NCI-H2227 (cell line): ENCODE measurements around the gene PHLDB1.
"Not testable (repeated sequence)": the region's sequence is repeated elsewhere in the genome, so short reads cannot be mapped to it uniquely, and the experiment has no call there.

Experiments
- DNase-seq: peaks from one replicate; lab custom pipeline; 2025; ENCODE audit not compliant: unreplicated experiment; lab: John Stamatoyannopoulos, UW

The PHLDB1 gene

DNA sequence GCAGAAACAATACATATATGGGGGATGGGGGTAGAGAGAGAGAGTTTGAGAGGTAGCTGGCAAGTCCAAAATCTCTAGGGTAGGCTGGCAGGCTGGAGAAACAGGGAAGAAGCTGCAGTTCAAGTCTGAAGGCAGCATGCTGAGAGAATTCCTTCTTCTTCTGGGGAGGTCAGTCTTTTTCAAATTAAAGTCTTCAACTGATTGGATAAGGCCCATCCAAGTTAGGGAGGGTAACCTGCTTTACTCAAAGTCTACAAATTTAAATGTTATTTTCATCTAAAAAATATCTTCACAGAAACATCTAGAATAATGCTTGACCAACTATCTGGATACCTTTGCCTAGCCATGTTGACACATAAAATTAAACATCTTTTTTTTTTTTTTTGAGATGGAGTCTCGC is 75.0 kb downstream of the PHLDB1 start:
- no peak for DNase-seq

DNA sequence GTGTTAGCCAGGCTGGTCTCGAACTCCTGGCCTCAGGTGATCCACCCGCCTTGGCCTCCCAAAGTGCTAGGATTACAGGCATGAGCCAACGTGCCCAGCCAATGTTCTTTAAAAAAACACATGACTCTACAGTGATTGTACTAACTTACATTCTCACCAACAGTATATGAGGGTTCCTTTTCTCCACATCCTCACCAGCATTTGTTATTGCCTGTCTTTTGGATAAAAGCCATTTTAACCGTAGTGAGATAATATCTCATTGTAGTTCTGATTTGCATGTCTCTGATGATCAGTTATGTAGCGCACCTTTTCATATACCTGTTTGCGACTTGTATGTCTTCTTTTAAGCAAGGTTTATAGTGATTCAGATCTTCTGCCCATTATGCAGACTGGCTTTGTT is 75.5 kb downstream of the PHLDB1 start:
- DNase-seq, result not testable (repeated sequence)

- DNase-seq, result no peak
Observed at GRCh38 chr11:118684187-118684586, 76.8 kb downstream of the PHLDB1 start.

GRCh38 chr11:118687906-118688305 is 80.5 kb downstream of the PHLDB1 start:
- no peak for DNase-seq

DNA sequence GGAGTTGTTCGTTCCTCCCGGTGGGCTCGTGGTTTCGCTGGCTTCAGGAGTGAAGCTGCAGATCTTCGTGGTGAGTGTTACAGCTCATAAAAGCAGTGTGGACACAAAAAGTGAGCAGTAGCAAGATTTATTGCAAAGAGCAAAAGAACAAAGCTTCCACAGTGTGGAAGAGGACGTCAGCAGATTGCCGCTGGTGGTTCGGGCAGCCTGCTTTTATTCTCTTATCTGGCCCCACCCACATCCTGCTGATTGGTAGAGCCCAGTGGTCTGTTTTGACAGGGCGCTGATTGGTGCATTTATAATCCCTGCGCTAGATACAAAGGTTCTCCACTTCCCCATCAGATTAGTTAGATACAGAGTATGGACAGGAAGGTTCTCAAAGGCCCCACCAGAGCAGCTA is 80.9 kb downstream of the PHLDB1 start:
- not testable (repeated sequence) for DNase-seq

- no peak for DNase-seq
Observed at GRCh38 chr11:118688851-118689502, 81.6 kb downstream of the PHLDB1 start.

- DNase-seq, result no peak
Observed at GRCh38 chr11:118689503-118689851, 82.1 kb downstream of the PHLDB1 start.

DNA sequence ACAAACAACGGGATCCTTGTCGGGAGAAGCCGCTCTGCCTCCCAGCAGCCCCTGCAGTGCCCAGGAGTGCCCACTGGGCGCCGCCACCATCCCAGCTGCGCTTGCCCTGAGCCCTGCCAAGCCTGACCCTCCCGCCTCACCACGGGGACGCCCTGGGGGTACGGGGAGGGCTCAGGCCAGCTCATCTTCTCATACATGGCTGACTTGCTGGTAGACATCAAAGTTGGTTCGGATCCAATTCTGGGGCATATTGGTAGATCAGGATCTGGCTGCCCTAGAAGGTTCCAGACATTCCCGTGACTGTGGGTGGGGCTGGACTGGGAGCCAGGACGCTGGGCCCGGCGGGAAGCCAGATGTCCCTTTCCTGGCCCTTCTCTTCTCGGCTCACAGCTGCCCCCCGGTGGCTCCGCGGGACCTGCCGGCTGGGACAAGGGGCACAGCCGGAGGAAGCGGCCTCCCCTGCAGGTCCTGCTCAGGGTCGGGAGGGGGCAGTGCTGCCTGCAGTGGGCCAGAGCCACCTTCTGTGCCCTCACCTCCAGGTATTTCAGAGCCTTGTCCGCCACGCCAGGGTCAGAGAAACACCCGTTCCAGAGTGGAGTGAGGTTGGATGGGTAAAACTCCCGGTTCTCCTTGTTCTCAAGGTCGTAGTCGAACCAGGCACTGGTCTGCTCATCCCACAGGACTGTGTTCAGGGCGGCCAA is 82.6 kb downstream of the PHLDB1 start:
- DNase-seq, result peak; percentile 72

DNA sequence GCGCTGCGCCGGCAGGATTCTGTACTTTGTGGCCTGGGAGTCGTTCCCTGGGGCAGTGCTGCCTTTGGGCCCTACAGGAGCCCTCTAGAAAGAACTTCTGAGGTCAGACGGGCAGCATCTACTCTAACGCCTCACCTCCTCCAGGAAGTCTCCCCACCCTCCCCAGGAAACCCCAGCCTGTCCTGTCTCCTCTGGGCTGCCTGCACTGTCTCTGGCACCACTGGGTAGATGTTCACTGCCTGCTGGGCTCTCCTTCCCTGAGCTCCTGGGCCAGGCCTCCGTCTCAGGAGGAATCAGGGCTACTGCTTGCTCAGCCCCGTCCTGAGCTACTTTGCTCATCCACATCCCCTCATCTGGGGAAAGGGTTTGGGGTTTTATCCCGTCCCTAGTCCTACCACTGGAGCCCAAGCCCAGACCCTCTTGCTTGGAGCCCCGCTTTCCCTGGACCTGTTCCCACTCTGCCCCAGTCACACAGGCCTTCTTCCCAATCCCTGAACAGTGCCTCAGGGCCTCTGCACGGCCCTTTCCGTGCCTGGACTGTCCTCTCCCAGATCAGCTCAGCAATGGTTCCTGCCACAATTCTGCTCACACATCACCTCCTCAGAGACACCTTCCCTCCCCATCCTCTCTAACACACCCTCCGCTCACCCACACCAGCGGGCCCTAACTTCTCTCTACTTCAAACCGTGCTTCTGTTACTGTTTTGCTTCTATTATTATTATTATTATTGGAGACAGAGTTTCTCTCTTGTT is 83.3 kb downstream of the PHLDB1 start:
- no peak for DNase-seq

DNA sequence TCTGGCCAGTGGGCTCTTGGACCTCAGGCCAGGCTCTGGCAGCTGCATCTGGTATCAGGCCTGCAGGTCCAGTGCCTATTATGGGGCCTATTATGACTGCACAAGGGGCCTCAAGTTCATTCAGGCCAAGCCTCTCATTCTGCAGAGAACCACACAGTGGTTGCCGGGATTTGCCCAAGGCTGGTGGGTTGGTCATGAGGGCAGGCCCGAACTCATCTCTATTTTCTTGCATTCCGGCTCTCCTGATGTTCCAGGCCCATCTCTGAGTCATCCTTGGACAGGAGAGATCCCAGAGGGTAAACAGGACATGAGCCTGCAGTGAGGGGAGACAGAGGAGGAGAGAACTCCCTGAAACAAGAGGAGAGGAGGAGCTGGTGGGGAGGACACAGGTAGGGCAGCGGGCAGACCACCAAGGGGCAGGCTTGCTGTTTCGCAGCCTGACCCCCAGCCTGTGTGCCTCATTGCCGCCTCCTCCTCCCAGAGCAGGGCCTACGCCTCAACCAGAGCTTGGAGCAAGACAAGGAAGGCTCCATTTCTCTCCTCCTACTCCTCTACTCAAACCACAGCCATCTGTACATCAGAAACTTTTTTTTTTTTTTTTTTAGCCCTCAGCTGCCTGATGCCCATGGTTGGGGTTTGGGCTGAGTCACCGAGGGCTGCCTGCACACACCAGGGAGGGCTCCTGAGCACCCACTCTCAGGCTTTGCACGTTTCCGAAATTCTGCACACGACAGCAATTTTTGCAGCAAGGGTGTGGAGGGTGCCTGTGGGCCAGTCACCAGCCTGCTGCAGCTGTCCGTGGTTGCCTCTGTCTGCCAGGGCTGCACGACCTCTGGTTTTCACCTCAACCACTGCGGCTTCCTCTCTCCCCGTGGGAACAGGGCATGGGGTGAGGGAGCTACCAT is 84.8 kb downstream of the PHLDB1 start:
- no peak for DNase-seq

DNA sequence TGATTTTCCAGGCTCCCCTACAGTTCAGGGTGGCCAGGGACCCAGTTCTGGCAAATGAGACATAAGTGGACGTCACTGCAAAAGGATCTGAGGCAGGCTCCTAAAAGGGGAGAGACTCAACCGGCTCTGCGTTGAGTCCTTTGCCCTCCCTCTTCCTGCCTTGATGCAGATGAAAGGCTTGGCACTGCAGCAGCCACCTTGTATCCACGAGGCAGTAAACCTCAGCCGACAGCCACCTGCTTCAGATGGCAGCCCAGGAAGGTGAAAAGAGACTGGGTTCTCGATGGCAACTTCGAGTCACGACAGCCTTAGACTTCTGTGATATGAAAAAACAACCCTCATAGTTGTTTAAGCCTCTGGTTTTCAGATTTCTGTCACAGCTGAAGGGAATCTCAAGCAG is 86.8 kb downstream of the PHLDB1 start:
- DNase-seq, result no peak

GRCh38 chr11:118694771-118695170 is 87.4 kb downstream of the PHLDB1 start:
- no peak for DNase-seq

DNA sequence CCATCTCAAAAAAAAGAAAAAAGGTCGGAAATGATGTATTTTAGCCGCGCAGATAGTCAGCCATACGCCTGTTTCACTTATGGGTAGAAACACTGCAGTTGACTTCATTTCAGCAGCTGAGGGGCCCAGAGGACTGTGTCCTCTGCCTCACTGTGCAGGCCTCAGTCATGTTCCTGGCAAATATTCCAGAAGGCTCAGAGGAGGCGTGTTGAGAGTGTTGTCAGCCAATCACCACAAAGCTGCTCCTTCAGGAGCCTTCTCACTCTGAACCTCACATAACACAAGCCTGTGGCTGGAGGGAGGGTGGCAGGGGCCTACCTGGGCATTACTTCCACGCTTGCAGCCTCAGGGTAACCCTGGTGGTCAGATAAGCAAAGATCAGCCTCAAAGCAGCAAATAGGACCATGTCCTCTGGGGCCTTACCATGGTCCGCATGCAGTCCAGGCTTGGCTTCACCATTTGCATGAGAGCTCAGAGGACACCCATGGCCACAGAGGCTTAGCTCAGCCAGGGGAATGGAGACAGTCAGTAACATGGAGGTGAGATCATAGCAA is 89.3 kb downstream of the PHLDB1 start:
- no peak for DNase-seq

DNA sequence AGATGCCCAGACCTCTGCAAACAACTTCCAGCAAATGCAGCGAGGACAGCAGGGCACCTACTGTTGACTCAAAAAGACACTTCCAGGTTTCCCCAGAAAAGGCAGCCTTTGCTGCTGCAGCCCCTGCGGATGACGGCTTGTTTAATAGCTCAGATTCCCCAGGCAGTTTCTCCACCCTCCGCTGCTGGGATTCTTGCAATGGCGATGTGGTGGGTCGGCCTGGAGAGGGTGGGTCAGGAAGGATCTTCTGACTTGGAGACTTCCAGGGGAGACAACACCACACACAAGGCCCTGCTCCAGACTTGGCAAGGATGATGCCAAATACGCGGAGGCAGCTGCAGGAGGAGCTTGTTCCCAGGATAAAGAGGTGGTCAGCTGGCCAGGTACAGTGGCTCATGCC is 89.9 kb downstream of the PHLDB1 start:
- DNase-seq, result no peak

GRCh38 chr11:118699506-118700220 is 92.2 kb downstream of the PHLDB1 start:
- no peak for DNase-seq

- DNase-seq, result no peak
Observed at GRCh38 chr11:118703563-118704106, 96.2 kb downstream of the PHLDB1 start.

- no peak for DNase-seq
Observed at GRCh38 chr11:118705111-118705741, 97.8 kb downstream of the PHLDB1 start.

GRCh38 chr11:118705791-118706545 is 98.6 kb downstream of the PHLDB1 start:
- no peak for DNase-seq

GRCh38 chr11:118706546-118706825 is 99.1 kb downstream of the PHLDB1 start:
- DNase-seq, result no peak
